Liver (tissue), 9 donors: ENCODE measurements around the gene TPST2. TPM values are rescaled to one million over a fixed set of nuclear protein-coding genes. Genes with fewer than 3 reads are reported as not detected.

Experiments used
- DNase-seq: peaks from one replicate; pipeline ENCODE4 v3.0.0-alpha.2; 2017; ENCODE audit warnings: low spot score
- H3K27ac ChIP-seq, 2 donors: one replicate each; pipeline ENCODE4 v1.7.0; 2013; ENCODE audit warnings: inconsistent platforms in 2 of 2, low read length in 2 of 2, control low read depth in 1 of 2, low read depth in 1 of 2, mild to moderate bottlenecking in 1 of 2
- H3K27me3 ChIP-seq, 4 donors: one replicate each; pipeline versions ENCODE4 v1.6.1 to v1.7.0; 2013; ENCODE audit warnings: low read length in 3 of 4, inconsistent platforms in 1 of 4, mild to moderate bottlenecking in 1 of 4, moderate library complexity in 1 of 4; ENCODE audit not compliant: control insufficient read depth in 4 of 4, insufficient read depth in 4 of 4
- H3K36me3 ChIP-seq, 4 donors: one replicate each; pipeline versions ENCODE4 v1.6.1 to v1.7.0; 2013; ENCODE audit warnings: low read length in 3 of 4, mild to moderate bottlenecking in 3 of 4, low read depth in 1 of 4, moderate library complexity in 1 of 4; ENCODE audit not compliant: control insufficient read depth in 4 of 4, insufficient read depth in 3 of 4
- H3K4me1 ChIP-seq, 4 donors: one replicate each; pipeline versions ENCODE4 v1.6.1 to v1.7.0; 2013; ENCODE audit warnings: low read length in 3 of 4, mild to moderate bottlenecking in 3 of 4, moderate library complexity in 1 of 4; ENCODE audit not compliant: control insufficient read depth in 4 of 4, insufficient read depth in 4 of 4
- H3K4me3 ChIP-seq, 3 donors: one replicate each; pipeline versions ENCODE4 v1.6.1 to v1.7.0; 2013; ENCODE audit warnings: low read length in 3 of 3, control low read depth in 1 of 3, low read depth in 1 of 3, mild to moderate bottlenecking in 1 of 3
- H3K9ac ChIP-seq, 2 donors: one replicate each; pipeline ENCODE4 v1.7.0; 2013; ENCODE audit warnings: low read length in 2 of 2, mild to moderate bottlenecking in 2 of 2, moderate library complexity in 2 of 2, control low read depth in 1 of 2, low read depth in 1 of 2
- H3K9me3 ChIP-seq, 4 donors: one replicate each; pipeline versions ENCODE4 v1.6.1 to v1.7.0; 2013; ENCODE audit warnings: low read length in 3 of 4; ENCODE audit not compliant: control insufficient read depth in 4 of 4
- ATF3 ChIP-seq: IDR thresholded peaks from 2 replicates; pipeline ENCODE4 v1.6.1; 2016; ENCODE audit warnings: antibody characterized with exemption
- EGR1 ChIP-seq, 2 donors: IDR thresholded peaks; 2 replicates each; pipeline ENCODE4 v1.6.1; 2016 to 2018; ENCODE audit warnings: antibody characterized with exemption in 2 of 2, low read depth in 2 of 2
- FOXA1 ChIP-seq: IDR thresholded peaks from 2 replicates; pipeline ENCODE4 v1.6.1; 2016; ENCODE audit warnings: antibody characterized with exemption
- FOXA2 ChIP-seq: IDR thresholded peaks from 2 replicates; pipeline ENCODE4 v1.6.1; 2016; ENCODE audit warnings: antibody characterized with exemption
- GABPA ChIP-seq, 2 donors: IDR thresholded peaks in 1 of 2; conservative IDR thresholded peaks in 1 of 2; 2 replicates each; pipeline ENCODE4 v1.6.1; 2016; ENCODE audit warnings: antibody characterized with exemption in 2 of 2, mild to moderate bottlenecking in 1 of 2, moderate library complexity in 1 of 2
- HNF4A ChIP-seq, 2 donors: conservative IDR thresholded peaks; 2 replicates each; pipeline ENCODE4 v1.6.1; 2016; ENCODE audit warnings: antibody characterized with exemption in 2 of 2, mild to moderate bottlenecking in 2 of 2
- HNF4G ChIP-seq: IDR thresholded peaks from 2 replicates; pipeline ENCODE4 v1.6.1; 2016; ENCODE audit warnings: antibody characterized with exemption
- JUND ChIP-seq, 2 donors: IDR thresholded peaks; 2 replicates each; pipeline ENCODE4 v1.6.1; 2016; ENCODE audit warnings: antibody characterized with exemption in 2 of 2
- RAD21 ChIP-seq, 2 donors: IDR thresholded peaks; 2 replicates each; pipeline ENCODE4 v1.6.1; 2016; ENCODE audit warnings: antibody characterized with exemption in 2 of 2, mild to moderate bottlenecking in 2 of 2
- REST ChIP-seq: IDR thresholded peaks from 2 replicates; pipeline ENCODE4 v1.6.1; 2016; ENCODE audit warnings: antibody characterized with exemption, mild to moderate bottlenecking
- RXRA ChIP-seq, 2 donors: IDR thresholded peaks; 2 replicates each; pipeline ENCODE4 v1.6.1; 2017 to 2018; ENCODE audit warnings: antibody characterized with exemption in 2 of 2, mild to moderate bottlenecking in 1 of 2
- SP1 ChIP-seq: IDR thresholded peaks from 2 replicates; pipeline ENCODE4 v1.6.1; 2018; ENCODE audit warnings: antibody characterized with exemption, mild to moderate bottlenecking
- TAF1 ChIP-seq: conservative IDR thresholded peaks from 2 replicates; pipeline ENCODE4 v1.6.1; 2016; ENCODE audit warnings: antibody characterized with exemption, mild to moderate bottlenecking
- YY1 ChIP-seq: IDR thresholded peaks from 2 replicates; pipeline ENCODE4 v1.6.1; 2016; ENCODE audit warnings: antibody characterized with exemption, mild to moderate bottlenecking
- WGBS: extraction: QIAGEN DNeasy Blood & Tissue Kit; methylation state at CpG from one replicate; pipeline ENCODE4 v1.1.7; 2013; 5-methylcytosine and 5-hydroxymethylcytosine counted together
- polyA plus RNA-seq, 2 donors: library from polyadenylated mRNA; stranded (reverse) in 1 of 2; unstranded in 1 of 2; fragments of 200-250 nt in 1 of 2; fragments of >200 nt in 1 of 2; fragmentation: Nextera tagmentation in 1 of 2; extraction: Ambion mirVana in 1 of 2; gene quantifications; one replicate each; pipeline versions ENCODE4 v1.2.1 to v1.2.3, GENCODE V29; 2013 to 2015
- total RNA-seq, 2 donors: library from RNA; depleted of rRNA; stranded (reverse); fragments of >200 nt; gene quantifications; one replicate each; pipeline ENCODE4 v1.2.3, GENCODE V29; 2014
- TF ChIP-seq, protein P1 (sequence below): IDR thresholded peaks from 2 replicates; pipeline ENCODE4 v1.6.1; 2016; ENCODE audit warnings: antibody characterized with exemption
- TF ChIP-seq, protein P2 (sequence below): fragments of 150-350 bp; IDR thresholded peaks from 2 replicates; pipeline ENCODE4 v1.5.1; 2017; ENCODE audit warnings: improper control_type of control experiment, low read depth, low read length; ENCODE audit not compliant: missing input control
- donor health status: healthy.
- donor health status: healthy.
- donor health status: healthy.
- donor health status: healthy.
- donor health status: healthy.

The TPST2 gene
- total and polyA plus RNA-seq, 4 donors: 33.3 to 109 (median 69.7) TPM

- no peaks in the 10 kb centered on the region for H3K4me1 ChIP-seq
- H3K36me3 ChIP-seq: no peaks in the 10 kb centered on the region
- H3K27ac ChIP-seq: no peak overlapping the region
- no peak overlapping the region for H3K9ac ChIP-seq
- H3K9me3 ChIP-seq: no peaks in the 10 kb centered on the region
- 85% methylated on average over 8 of the region's 8 CpGs for WGBS
- DNase-seq: no peak
- no peaks in the 10 kb centered on the region for H3K27me3 ChIP-seq
- no peak for TF ChIP-seq RAD21 (IDR thresholded peaks at IDR 0.05)
- TF ChIP-seq SP1: no peak
- TF ChIP-seq ATF3: no peak
- no peak for TF ChIP-seq REST
- no peak for TF ChIP-seq HNF4G
- no peak for TF ChIP-seq FOXA2
- TF ChIP-seq JUND (IDR thresholded peaks at IDR 0.05): no peak
- TF ChIP-seq, protein P1, sequence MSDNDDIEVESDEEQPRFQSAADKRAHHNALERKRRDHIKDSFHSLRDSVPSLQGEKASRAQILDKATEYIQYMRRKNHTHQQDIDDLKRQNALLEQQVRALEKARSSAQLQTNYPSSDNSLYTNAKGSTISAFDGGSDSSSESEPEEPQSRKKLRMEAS: no peak
- TF ChIP-seq EGR1 (IDR thresholded peaks at IDR 0.05; ENCODE audit: low read depth in 2 of 2): no peak
- TF ChIP-seq TAF1: no peak
- TF ChIP-seq RXRA (IDR thresholded peaks at IDR 0.05): no peak
- TF ChIP-seq, protein P2, sequence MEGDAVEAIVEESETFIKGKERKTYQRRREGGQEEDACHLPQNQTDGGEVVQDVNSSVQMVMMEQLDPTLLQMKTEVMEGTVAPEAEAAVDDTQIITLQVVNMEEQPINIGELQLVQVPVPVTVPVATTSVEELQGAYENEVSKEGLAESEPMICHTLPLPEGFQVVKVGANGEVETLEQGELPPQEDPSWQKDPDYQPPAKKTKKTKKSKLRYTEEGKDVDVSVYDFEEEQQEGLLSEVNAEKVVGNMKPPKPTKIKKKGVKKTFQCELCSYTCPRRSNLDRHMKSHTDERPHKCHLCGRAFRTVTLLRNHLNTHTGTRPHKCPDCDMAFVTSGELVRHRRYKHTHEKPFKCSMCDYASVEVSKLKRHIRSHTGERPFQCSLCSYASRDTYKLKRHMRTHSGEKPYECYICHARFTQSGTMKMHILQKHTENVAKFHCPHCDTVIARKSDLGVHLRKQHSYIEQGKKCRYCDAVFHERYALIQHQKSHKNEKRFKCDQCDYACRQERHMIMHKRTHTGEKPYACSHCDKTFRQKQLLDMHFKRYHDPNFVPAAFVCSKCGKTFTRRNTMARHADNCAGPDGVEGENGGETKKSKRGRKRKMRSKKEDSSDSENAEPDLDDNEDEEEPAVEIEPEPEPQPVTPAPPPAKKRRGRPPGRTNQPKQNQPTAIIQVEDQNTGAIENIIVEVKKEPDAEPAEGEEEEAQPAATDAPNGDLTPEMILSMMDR: no peak
- no peak for TF ChIP-seq FOXA1
- TF ChIP-seq YY1: no peak
- TF ChIP-seq HNF4A (conservative IDR thresholded peaks at IDR 0.05): no peak
- TF ChIP-seq GABPA (IDR thresholded peaks at IDR 0.05 in 1 of 2, conservative IDR thresholded peaks at IDR 0.05 in 1 of 2): no peak
- no peak overlapping the region for H3K4me3 ChIP-seq
These were observed 28.5 kb upstream of the TPST2 start for GRCh38 chr22:26618455-26618854.

DNA sequence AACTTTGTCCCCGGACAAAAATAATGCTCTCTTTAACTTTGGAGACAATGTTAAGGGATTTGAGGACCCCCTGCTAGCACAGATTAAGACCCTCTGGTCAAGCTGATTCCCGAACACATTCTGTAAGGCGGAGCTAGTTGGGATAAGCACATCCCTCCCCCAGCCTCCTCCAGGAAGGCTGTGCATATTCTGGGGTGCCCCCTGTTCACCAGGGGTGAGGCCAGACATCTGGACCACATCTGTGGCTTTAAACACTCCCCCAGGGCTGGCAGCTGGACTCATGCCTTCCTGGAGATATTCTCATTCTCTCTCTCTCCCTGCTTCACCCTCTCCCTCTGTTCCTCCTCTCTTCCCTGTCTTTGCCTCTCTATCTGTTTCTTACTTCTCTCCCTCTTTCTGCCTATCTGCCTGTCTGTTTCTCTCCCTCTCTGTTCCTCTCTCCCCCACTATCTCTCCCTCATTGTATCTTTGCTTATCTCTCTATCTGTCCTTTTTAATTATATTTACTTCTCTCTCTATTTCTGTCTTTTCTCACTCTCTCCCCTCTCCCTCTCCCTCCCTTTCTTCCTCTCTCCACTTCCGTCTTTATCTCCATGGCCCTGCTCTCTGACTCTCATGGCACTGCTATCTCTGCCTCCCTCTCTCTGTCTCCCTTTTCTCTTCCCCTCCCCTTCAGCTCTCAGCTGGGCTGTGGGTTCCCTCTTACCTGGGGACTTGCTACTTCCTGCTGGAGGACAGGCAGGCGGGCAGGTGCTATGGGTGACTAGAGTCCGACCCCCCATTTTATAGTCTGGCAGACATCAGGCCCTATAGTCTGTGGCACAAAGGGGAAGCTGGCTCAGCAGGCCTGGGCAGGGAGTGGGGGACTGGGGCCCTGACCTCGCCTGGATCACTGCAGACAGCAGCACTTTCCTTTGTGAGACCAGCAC, 27.6 kb upstream of the TPST2 start, which contains the start of gene CRYBB1:
Gene CRYBB1 (minus strand): TSS at position 757 of the 929 bp plus-strand sequence. CDS start 1,708 bp downstream, outside the sequence.
- Histone ChIP-seq H3K36me3 (no peaks in the 10 kb centered on the region), H3K27me3 (no peaks in the 10 kb centered on the region)
- DNase-seq: peak; percentile 53

More for the DNA sequence above, 27.6 kb upstream of the TPST2 start, which contains the start of gene CRYBB1:
- Histone ChIP-seq H3K4me1 (no peaks in the 10 kb centered on the region), H3K27ac (no peak within 1 kb of the TSS), H3K9ac (no peak within 1 kb of the TSS), H3K9me3 (no peaks in the 10 kb centered on the region), H3K4me3 (no peak within 1 kb of the TSS)
- WGBS: 76% methylated on average over 7 of the region's 7 CpGs
- TF ChIP-seq GABPA (IDR thresholded peaks at IDR 0.05 in 1 of 2, conservative IDR thresholded peaks at IDR 0.05 in 1 of 2) (no peak), FOXA1 (no peak), EGR1 (IDR thresholded peaks at IDR 0.05; ENCODE audit: low read depth in 2 of 2) (no peak), HNF4G (no peak)
